ENCODE data around the gene GADD45B.
A peak's percentile ranks its signal among the peaks of the same experiment; 100 is the strongest.
"Not testable (repeated sequence)": the region's sequence is repeated elsewhere in the genome, so short reads cannot be mapped to it uniquely, and the experiment has no call there.

The GADD45B gene

DNA sequence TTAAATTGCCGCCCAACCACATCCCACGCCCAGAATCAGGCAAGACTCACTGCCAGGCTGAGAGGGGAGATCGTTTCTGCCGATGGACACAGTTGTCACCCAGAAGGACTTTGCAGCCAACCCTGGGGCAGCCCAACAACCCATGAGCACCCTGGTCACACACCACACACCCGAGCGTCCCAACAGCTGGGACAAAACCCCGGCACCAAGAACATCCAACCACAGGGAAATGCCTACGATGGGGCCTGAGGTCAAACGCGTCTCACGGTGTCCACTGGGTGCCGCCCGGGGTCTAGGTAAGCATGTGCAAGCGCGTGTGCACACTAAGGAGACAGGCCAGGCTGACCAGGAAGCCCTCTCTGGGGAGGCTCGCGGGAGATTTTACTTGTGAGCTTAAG lies 32.1 kb upstream of the GADD45B start:
- DNase-seq (ENCODE audit: low read depth in 2 of 2), result no peak

DNA sequence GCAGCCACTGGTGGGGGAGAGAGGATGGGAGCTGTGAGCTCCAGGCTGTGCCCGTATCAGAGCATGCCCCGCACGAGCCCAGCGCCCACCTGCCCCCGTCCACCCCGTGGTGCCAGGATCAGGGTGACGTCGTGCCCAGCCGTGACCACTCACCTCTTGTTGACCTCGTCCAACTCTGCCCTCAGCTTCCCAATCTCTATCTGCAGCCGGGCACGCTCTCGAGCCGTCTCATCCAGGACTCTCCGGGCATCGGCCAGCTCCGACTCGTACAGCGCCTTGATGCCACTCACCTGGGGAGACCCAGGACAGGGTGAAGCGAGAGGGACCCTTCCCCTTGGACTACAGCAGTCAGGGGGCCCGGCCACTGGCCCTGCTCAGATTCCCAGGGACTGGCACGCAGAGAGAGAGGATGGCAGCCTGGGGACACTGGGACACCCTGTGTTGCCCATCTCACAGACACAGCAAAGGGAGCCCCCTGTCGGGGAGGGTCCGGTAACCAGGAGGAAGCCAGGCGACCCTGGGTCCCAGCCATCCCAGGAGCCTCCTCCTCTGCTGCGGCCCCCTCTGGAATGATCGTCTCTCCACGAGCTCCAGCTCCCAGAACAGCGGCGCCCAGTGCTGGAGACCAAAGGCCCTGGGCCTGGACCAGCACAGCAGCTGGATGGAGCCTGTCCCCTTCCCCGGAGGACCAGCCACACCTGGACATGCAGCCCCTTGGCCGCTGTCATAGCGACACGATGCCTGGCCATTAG lies 31.5 kb upstream of the GADD45B start:
- no peak for DNase-seq (ENCODE audit: low read depth in 2 of 2)

- no peak for DNase-seq (ENCODE audit: low read depth in 2 of 2)
Observed at GRCh38 chr19:2446381-2446780, 29.5 kb upstream of the GADD45B start.

DNA sequence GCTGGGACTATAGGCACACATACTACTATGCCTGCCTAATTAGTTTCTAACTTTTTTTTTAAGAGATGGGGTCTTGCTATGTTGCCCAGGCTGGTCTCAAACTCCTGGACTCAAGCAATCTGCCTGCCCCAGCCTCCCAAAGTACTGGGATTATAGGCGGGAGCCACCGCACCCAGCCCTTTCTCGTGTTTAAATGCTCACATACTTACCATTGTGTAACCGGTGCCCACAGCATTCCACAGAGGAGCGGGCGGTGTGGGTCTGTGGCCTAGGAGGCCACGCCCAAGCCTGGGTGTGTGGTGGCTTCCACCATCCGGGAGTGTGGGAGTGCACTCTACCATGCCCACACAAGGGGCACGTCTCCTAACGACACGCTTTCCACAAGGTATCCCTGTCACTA lies 26.9 kb upstream of the GADD45B start:
- no peak for DNase-seq (ENCODE audit: low read depth in 2 of 2)

GRCh38 chr19:2451138-2451537 lies 24.8 kb upstream of the GADD45B start:
- DNase-seq (ENCODE audit: low read depth in 2 of 2), result no peak

DNA sequence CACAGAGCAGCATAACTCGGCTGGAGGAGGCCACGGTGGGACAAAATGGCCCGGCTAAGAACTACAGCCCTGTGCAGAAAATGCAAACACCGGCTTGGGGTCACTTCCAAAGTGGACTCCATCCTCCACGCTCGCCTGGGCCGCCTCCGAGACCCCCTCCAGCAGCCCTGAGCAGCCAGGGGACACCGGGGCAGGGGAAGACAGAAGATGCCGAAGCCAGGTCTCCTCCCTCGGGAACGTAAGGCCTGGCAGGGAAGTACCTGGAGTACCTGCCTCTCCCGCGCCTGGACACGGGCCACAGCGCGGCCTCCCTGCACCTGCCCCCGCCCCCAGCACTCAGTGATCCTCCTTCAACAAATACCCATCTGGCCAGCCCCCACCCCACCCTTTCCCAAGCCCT lies 24.2 kb upstream of the GADD45B start:
- no peak for DNase-seq (ENCODE audit: low read depth in 2 of 2)

- no peak for DNase-seq (ENCODE audit: low read depth in 2 of 2)
Observed at GRCh38 chr19:2453431-2454025, 22.4 kb upstream of the GADD45B start.

GRCh38 chr19:2454199-2454961 lies 21.5 kb upstream of the GADD45B start:
- no peak for DNase-seq (ENCODE audit: low read depth in 2 of 2)

- DNase-seq (ENCODE audit: low read depth in 2 of 2), result no peak
Observed at GRCh38 chr19:2454962-2455850, 20.7 kb upstream of the GADD45B start.

DNA sequence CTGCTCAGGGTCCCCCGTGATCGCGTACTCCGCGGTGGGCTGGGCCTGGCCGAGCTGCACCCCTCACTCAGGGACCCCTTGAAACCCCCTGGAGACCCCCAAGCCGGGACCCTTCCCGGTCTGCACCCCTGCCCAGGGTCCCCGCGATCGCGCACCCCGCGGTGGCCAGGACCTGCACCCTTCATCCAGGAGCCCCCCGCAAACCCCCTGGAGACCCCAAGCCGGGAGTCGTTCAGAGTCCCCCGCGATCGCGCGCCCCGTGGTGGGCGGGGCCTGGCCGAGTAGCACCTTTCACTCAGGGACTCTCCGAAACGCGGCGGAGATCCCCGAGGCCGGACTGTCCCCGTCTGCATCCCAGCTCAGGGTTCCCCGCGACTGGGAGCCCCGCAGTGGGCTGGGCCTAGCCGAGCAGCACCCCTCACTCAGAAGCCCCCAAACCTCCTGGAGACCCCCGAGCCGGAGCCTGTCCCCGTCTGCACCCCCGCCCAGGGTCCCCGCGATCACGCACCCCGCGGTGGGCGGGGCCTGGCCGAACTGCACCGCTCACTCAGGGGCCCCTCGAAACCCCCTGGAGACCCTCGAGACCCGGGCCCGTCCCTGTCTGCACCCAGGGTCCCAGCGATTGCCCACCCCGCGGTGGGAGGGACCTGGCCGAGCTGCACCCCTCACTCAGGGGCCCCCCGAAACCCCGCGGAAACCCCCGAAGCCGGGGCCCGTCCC lies 19.9 kb upstream of the GADD45B start:
- DNase-seq (ENCODE audit: low read depth in 2 of 2), result peak; percentile 43 to 49

GRCh38 chr19:2457394-2458037 lies 18.4 kb upstream of the GADD45B start:
- no peak for DNase-seq (ENCODE audit: low read depth in 2 of 2)

DNA sequence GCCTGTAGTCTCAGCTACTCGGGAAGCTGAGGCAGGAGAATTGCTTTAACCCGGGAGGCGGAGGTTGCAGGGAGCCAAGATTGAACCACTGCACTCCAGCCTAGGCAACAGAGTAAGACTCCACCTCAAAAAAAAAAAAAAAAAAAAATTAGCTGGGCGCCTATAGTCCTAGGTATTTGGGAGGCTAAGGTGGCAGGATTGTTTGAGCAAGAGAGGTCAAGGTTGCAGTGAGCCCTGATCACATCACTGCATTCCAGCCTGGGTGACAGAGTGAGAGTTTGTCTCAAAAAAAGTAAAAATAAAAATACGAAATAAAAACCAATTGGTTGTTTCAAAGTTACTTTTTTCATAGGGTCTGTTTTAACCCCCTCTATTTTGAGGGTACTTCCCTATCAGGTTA lies 17.9 kb upstream of the GADD45B start:
- no peak for DNase-seq (ENCODE audit: low read depth in 2 of 2)

GRCh38 chr19:2458776-2459175 lies 17.2 kb upstream of the GADD45B start:
- DNase-seq (ENCODE audit: low read depth in 2 of 2), result not testable (repeated sequence)

DNA sequence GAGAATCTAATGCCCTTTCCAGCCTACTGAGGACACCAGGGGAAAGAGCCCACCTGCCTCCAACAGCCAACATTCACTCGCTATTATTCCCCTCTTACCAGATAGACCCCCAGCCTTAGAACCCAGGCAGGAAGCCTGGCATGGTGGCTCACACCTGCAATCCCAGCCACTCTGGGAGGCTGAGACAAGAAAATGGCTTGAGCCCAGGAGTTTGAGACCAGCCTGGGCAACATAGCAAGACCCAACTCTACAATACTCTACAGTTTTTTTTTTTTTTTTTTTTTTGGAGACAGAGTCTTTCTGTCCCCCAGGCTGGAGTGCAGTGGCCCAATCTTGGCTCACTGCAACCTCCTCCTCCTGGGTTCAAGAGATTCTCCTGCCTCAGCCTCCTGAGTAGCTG lies 15.7 kb upstream of the GADD45B start:
- DNase-seq (ENCODE audit: low read depth in 2 of 2), result no peak

GRCh38 chr19:2461751-2462634 lies 13.9 kb upstream of the GADD45B start:
- DNase-seq (ENCODE audit: low read depth in 2 of 2), result peak; percentile 63 to 73

DNA sequence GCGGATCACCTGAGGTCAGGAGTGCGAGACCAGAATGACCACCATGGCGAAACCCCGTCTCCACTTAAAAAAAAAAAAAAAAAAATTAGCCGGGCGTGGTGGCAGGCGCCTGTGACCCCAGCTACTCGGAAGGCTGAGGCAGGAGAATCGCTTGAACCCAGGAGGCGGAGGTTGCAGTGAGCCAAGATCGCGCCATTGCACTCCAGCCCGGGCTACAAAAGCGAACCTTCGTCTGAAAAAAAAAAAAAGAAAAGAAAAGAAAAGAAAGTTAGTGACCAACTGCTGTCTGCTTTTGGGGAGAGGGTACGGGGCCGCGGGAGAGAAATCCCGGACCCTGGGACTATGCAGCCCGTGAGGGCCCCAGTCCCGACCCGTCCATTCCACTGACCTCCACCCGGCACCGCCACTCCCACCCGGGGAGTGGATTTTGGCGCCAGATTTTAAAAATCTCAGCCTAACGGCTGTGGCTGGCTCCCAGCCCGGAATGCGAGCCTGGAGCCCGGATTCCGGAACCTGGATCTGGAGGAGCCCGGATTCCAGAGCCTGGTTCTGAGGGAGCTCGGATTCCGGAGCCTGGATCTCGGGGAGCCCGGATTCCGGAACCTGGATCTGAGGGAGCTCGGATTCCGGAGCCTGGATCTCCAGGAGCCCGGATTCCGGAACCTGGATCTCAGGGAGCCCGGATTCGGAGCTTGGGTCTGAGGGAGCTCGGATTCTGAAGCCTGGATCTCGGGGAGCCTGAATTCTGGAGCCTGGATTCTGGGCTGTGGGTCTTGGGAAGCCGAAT lies 13.1 kb upstream of the GADD45B start:
- DNase-seq (ENCODE audit: low read depth in 2 of 2), result no peak

DNA sequence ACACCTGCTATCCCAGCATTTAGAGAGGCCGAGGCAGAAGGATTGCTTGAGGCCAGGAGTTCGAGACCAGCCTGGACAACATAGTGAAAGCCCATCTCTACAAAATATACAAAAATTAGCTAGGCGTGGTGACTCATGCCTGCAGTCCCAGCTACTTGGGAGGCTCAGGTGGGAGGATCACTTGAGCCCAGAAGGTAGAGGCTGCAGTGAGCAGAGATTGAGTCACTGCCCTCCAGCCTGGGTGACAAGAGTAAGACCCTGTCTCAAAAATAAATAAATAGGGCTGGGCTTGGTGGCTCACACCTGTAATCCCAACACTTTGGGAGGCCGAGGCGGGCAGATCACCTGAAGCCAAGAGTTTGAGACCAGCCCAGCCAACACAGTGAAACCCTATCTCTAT lies 12.2 kb upstream of the GADD45B start:
- not testable (repeated sequence) for DNase-seq (ENCODE audit: low read depth in 2 of 2)

DNA sequence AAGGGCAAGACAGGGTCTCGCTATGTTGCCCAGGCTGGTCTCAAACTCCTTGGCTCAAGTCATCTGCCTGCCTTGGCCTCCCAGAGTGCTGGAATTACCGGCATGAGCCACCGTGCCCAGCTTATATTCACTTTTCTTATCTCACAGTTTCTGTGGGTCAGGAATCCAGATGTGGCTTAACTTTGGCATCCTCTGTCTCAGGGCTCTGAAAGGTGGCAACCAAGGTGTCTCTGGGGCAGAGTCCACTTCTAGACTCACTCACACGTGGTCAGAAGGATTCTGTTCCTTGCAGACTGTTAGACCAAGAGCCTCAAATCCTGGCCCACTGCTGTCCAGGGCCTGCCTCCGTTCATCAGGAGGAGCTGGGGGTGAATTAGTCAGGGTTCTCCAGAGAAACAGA lies 11.5 kb upstream of the GADD45B start:
- DNase-seq (ENCODE audit: low read depth in 2 of 2), result no peak

DNA sequence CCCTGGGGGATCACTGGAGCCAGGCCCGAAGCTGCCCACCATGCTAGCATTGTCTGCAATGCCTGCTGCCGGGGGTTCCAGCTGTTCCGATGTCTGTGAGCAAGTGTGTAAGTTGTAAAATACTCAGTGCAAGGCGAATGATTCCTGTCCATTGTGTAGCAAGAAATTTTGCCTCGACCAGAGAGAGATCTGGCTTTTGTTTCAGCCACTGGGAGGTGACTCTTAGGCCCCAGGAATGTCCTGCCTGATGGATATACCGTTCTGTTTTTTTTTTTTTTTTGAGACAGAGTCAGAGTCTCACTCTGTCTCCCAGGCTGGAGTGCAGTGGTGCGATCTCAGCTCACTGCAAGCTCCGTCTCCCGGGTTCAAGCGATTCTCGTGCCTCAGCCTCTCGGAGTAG lies 7.3 kb upstream of the GADD45B start:
- DNase-seq (ENCODE audit: low read depth in 2 of 2), result no peak
